Left ventricle myocardium inferior (tissue), 1 donor: Measurements from ENCODE around the gene CRADD. TPM values are rescaled to one million over a fixed set of nuclear protein-coding genes. Genes with fewer than 3 reads are reported as not detected.
"Not testable (repeated sequence)": the region's sequence is repeated elsewhere in the genome, so short reads cannot be mapped to it uniquely, and the experiment has no call there.

Experiments
- DNase-seq: peaks from one replicate; pipeline ENCODE4 v3.0.0-alpha.2; 2020
- H3K27ac ChIP-seq: fragments of 200-600 bp; replicated peaks from 2 replicates; pipeline ENCODE4 v1.8.0; 2021
- H3K27me3 ChIP-seq: fragments of 200-600 bp; 2 replicates; pipeline ENCODE4 v1.8.0; 2021; ENCODE audit warnings: low read depth
- H3K36me3 ChIP-seq: fragments of 200-600 bp; 2 replicates; pipeline ENCODE4 v1.8.0; 2021
- H3K4me1 ChIP-seq: fragments of 200-600 bp; 2 replicates; pipeline ENCODE4 v1.8.0; 2021
- H3K4me3 ChIP-seq: fragments of 200-600 bp; 2 replicates; pipeline ENCODE4 v1.8.0; 2021; ENCODE audit warnings: mild to moderate bottlenecking, moderate library complexity
- H3K9me3 ChIP-seq: fragments of 200-600 bp; replicated peaks from 2 replicates; pipeline ENCODE4 v1.8.0; 2021
- CTCF ChIP-seq: fragments of 200-600 bp; IDR thresholded peaks from 2 replicates; pipeline ENCODE4 v1.8.0; 2021; ENCODE audit warnings: antibody characterized with exemption, mild to moderate bottlenecking, borderline replicate concordance
- intact Hi-C: fragments of 100-400 bp; cut with micrococcal nuclease; formaldehyde crosslinking; loops from one replicate; pipeline ENCODE4 v1.11.0; 2022
- total RNA-seq: library from RNA; stranded (reverse); fragmentation: NEBNext Ultra II Directional; extraction: Animal tissue kit (Norgen Biotek cat#: 25700); gene quantifications from one replicate; pipeline ENCODE4 v1.2.1, GENCODE V29; 2021
- donor health status: DM: no; HTN: yes; CAD: no; lungs with severe emphysema.

Gene CRADD
- total RNA-seq, 1 donor from 2014 or later, result 46.4 TPM

- peaks cover 3% of the 10 kb centered on the region for H3K9me3 ChIP-seq
- H3K27me3 ChIP-seq, result no peaks in the 10 kb centered on the region
- DNase-seq, result no peak
- intact Hi-C loops, result no loop called here
- no peaks in the 10 kb centered on the region for H3K36me3 ChIP-seq
- peaks cover 44% of the 10 kb centered on the region for H3K4me1 ChIP-seq
- TF ChIP-seq CTCF, result no peak
- no peak overlapping the region for H3K27ac ChIP-seq
- H3K4me3 ChIP-seq, result no peak overlapping the region
These were observed 74.9 kb downstream of the CRADD start for GRCh38 chr12:93751864-93752610.

GRCh38 chr12:93753285-93753684 lies 76.1 kb downstream of the CRADD start:
- no peak for TF ChIP-seq CTCF
- peaks cover 3% of the 10 kb centered on the region for H3K9me3 ChIP-seq
- H3K27ac ChIP-seq, result no peak overlapping the region
- no peaks in the 10 kb centered on the region for H3K36me3 ChIP-seq
- no peak overlapping the region for H3K4me3 ChIP-seq
- H3K4me1 ChIP-seq, result peaks cover 44% of the 10 kb centered on the region
- H3K27me3 ChIP-seq, result no peaks in the 10 kb centered on the region
- DNase-seq, result no peak
- intact Hi-C loops, result no loop called here

- H3K27ac ChIP-seq, result no peak overlapping the region
- intact Hi-C loops, result no loop called here
- H3K4me3 ChIP-seq, result no peak overlapping the region
- H3K4me1 ChIP-seq, result peaks cover 43% of the 10 kb centered on the region
- no peak for TF ChIP-seq CTCF
- no peaks in the 10 kb centered on the region for H3K36me3 ChIP-seq
- H3K27me3 ChIP-seq, result no peaks in the 10 kb centered on the region
- DNase-seq, result no peak
- peaks cover 3% of the 10 kb centered on the region for H3K9me3 ChIP-seq
These were observed 76.8 kb downstream of the CRADD start for GRCh38 chr12:93753838-93754429.

- not testable (repeated sequence) for H3K36me3 ChIP-seq, DNase-seq
These were observed 77.7 kb downstream of the CRADD start for GRCh38 chr12:93754859-93755258.

GRCh38 chr12:93756288-93756687 lies 79.1 kb downstream of the CRADD start:
- Histone ChIP-seq H3K27ac (no peak overlapping the region), H3K4me1 (peaks cover 45% of the 10 kb centered on the region), H3K4me3 (no peak overlapping the region), H3K36me3 (no peaks in the 10 kb centered on the region), H3K9me3 (peaks cover 3% of the 10 kb centered on the region), H3K27me3 (no peaks in the 10 kb centered on the region)
- DNase-seq, result no peak
- intact Hi-C loops, result no loop called here
- TF ChIP-seq CTCF, result no peak

More at GRCh38 chr12:93754859-93755258, 77.7 kb downstream of the CRADD start:
- H3K27ac ChIP-seq, H3K4me3 ChIP-seq, H3K9me3 ChIP-seq, intact Hi-C loops, H3K27me3 ChIP-seq: not testable (repeated sequence)
- H3K4me1 ChIP-seq, result peaks cover 42% of the 10 kb centered on the region
